ENCODE measurements around the gene EIF4EBP2. TPM values are rescaled to one million over a fixed set of nuclear protein-coding genes. Genes with fewer than 3 reads are reported as not detected.

Gene EIF4EBP2
- total and polyA plus RNA-seq, 2 of the 13 experiments (the other 11 are each of a cell fraction or from before 2014, with no cell fraction given), result 16.9 to 22.0 TPM

GRCh38 chr10:70405037-70405824 is 1.3 kb downstream of the EIF4EBP2 start (continued):
- no peak for TF ChIP-seq ZNF687 (CRISPR knock-in tag; IDR thresholded peaks at IDR 0.05)
- no peak for TF ChIP-seq FIP1L1 (IDR thresholded peaks at IDR 0.05; ENCODE audit: borderline replicate concordance, insufficient read depth, low read depth, low read length)
- no peak for TF ChIP-seq NPAS2 (CRISPR knock-in tag; IDR thresholded peaks at IDR 0.05; ENCODE audit: borderline replicate concordance)
- TF ChIP-seq EEA1 (CRISPR knock-in tag; IDR thresholded peaks at IDR 0.05; ENCODE audit: borderline replicate concordance), result no peak
- no peak for TF ChIP-seq ZNF784 (CRISPR knock-in tag; IDR thresholded peaks at IDR 0.05; ENCODE audit: borderline replicate concordance)
- no peak for TF ChIP-seq SMAD1 (CRISPR knock-in tag; IDR thresholded peaks at IDR 0.05; ENCODE audit: borderline replicate concordance, low read depth)
- no peak for TF ChIP-seq PHF20 (CRISPR knock-in tag; IDR thresholded peaks at IDR 0.05)
- no peak for TF ChIP-seq CHD4 (IDR thresholded peaks at IDR 0.05; ENCODE audit: borderline replicate concordance, low read length)
- no peak for TF ChIP-seq ZNF337 (CRISPR knock-in tag; IDR thresholded peaks at IDR 0.05; ENCODE audit: borderline replicate concordance, low read depth)
- no peak for TF ChIP-seq HNRNPL (IDR thresholded peaks at IDR 0.05; ENCODE audit: low read depth, low read length)
- no peak for TF ChIP-seq STAG1 (CRISPR knock-in tag; IDR thresholded peaks at IDR 0.05)
- TF ChIP-seq SATB2 (CRISPR knock-in tag; IDR thresholded peaks at IDR 0.05), result no peak
- no peak for TF ChIP-seq AKNA (CRISPR knock-in tag; IDR thresholded peaks at IDR 0.05; ENCODE audit: borderline replicate concordance)
- no peak for TF ChIP-seq MLX (CRISPR knock-in tag; IDR thresholded peaks at IDR 0.05)
- TF ChIP-seq POLR2AphosphoS2 (IDR thresholded peaks at IDR 0.05; ENCODE audit: low read depth, low read length), result no peak
- no peak for TF ChIP-seq NFRKB (IDR thresholded peaks at IDR 0.05)
- no peak for TF ChIP-seq TMF1 (CRISPR knock-in tag; IDR thresholded peaks at IDR 0.05; ENCODE audit: low read depth)
- no peak for TF ChIP-seq ZFP36L2 (CRISPR knock-in tag; IDR thresholded peaks at IDR 0.05)
- no peak for TF ChIP-seq RBFOX2 (IDR thresholded peaks at IDR 0.05; ENCODE audit: low read depth, low read length)
- TF ChIP-seq TBX3 (IDR thresholded peaks at IDR 0.05; ENCODE audit: borderline replicate concordance), result no peak
